Bronchial epithelial cell (primary cell): ENCODE measurements around the gene NRGN. TPM values are rescaled to one million over a fixed set of nuclear protein-coding genes. Genes with fewer than 3 reads are reported as not detected.

Experiments used
- DNase-seq: peaks from one replicate; pipeline ENCODE4 v3.0.0-alpha.2; 2010; ENCODE audit warnings: low read depth
- FAIRE-seq: peaks from 2 replicates; lab custom pipeline; 2011; peaks lifted over from hg19 to GRCh38; lab: Jason Lieb, UNC
- H3K27me3 ChIP-seq: 2 replicates; pipeline ENCODE4 v1.5.1; 2011; ENCODE audit warnings: low read length; ENCODE audit not compliant: control insufficient read depth, insufficient read depth
- H3K36me3 ChIP-seq: 2 replicates; pipeline ENCODE4 v1.5.1; 2011; ENCODE audit warnings: low read length; ENCODE audit not compliant: control insufficient read depth, insufficient read depth
- H3K4me3 ChIP-seq: 2 replicates; pipeline ENCODE4 v1.5.1; 2011; ENCODE audit warnings: mild to moderate bottlenecking, low read depth, low read length, control low read depth
- CTCF ChIP-seq: IDR thresholded peaks from 2 replicates; pipeline ENCODE4 v1.5.1; 2011; ENCODE audit warnings: mild to moderate bottlenecking, moderate library complexity, low read length, control low read depth, inconsistent platforms; ENCODE audit not compliant: insufficient read depth, severe bottlenecking
- total RNA-seq: library from RNA; depleted of rRNA; stranded (reverse); fragments of >200 nt; gene quantifications from 2 replicates; pipeline ENCODE4 v1.2.1, GENCODE V29; 2014

Gene NRGN
- total RNA-seq, 1 donor from 2014 or later: not detected

DNA sequence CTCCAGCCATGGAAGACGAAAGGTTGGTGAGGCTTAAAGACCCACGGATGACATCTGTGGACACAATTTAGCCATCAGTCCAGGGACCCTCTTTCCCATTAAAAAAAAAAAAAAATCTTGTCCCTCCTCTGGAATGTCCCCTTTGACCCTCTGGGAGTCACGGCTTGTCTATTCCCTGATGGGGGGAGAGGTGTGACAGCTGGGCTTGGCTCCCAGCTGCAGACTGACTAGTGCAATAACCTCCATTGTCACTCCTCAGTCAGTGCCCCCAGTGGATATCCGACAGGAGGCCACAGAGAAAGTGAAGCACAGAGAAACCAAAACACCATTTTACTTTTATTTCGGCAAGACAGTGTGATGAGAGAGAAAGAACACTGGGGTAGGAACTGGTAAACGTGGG lies 15.0 kb downstream of the NRGN start:
- no peak overlapping the region for H3K4me3 ChIP-seq
- no peak for FAIRE-seq
- peaks cover 5% of the 10 kb centered on the region for H3K27me3 ChIP-seq
- no peak for TF ChIP-seq CTCF
- DNase-seq: no peak
- H3K36me3 ChIP-seq: no peaks in the 10 kb centered on the region

GRCh38 chr11:124756033-124756752 lies 16.5 kb downstream of the NRGN start:
- FAIRE-seq (peak; percentile 52), DNase-seq (no peak)
- TF ChIP-seq CTCF: no peak
- Histone ChIP-seq H3K4me3 (no peak overlapping the region), H3K36me3 (no peaks in the 10 kb centered on the region), H3K27me3 (peaks cover 13% of the 10 kb centered on the region)

DNA sequence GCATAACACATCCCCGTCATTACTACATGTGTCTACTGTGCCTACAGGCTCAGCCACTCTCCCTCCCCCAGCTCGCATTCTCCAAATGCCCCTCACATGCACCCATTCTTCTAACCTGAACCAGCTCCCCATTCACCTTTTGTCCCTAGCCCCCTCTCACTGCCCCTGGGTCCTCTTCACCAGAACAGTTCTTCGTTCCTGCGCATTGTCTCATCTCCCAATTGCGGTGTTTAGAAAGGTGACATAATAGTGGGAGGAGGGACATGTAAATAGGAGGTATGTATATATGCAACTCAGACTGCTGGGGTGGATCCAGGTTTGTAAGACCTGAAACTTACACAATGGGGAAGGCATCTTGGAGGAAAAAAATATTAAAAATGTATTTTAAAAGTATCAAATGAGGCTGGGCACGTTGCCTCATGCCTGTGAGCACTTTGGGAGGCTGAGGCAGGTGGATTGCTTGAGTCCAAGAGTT lies 17.0 kb downstream of the NRGN start:
- DNase-seq (no peak), FAIRE-seq (no peak)
- Histone ChIP-seq H3K36me3 (no peaks in the 10 kb centered on the region), H3K4me3 (no peak overlapping the region), H3K27me3 (peaks cover 13% of the 10 kb centered on the region)
- TF ChIP-seq CTCF: no peak

DNA sequence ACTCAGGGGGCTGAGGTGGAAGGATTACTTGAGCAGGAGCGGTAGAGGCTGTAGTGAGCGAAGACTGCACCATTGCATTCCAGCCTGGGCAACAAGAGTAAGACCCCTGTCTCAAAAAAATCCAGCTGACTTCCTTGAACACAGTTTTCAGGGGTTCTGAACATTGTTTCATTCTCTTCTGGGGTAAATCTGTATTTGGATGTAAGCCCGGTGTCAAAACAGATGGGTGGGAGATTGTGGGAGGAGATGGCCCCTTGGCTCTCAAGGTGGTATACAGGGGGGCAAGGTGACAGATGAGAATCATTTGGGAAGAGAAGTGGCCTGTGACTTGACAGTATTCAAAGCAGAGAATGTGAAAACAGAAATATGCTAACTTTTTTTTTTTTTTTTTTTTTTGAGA lies 17.6 kb downstream of the NRGN start:
- FAIRE-seq (no peak), DNase-seq (no peak)
- no peak for TF ChIP-seq CTCF
- no peak overlapping the region for H3K4me3 ChIP-seq
- peaks cover 16% of the 10 kb centered on the region for H3K27me3 ChIP-seq
- H3K36me3 ChIP-seq: no peaks in the 10 kb centered on the region

GRCh38 chr11:124758355-124759265 lies 18.9 kb downstream of the NRGN start:
- no peak overlapping the region for H3K4me3 ChIP-seq
- no peaks in the 10 kb centered on the region for H3K36me3 ChIP-seq
- peaks cover 16% of the 10 kb centered on the region for H3K27me3 ChIP-seq
- peak; percentile 81 for TF ChIP-seq CTCF
- DNase-seq: peak; percentile 41
- no peak for FAIRE-seq
